HCEC 1CT (cell line): Measurements from ENCODE around the gene TOM1.

Experiments
- DNase-seq: peaks from one replicate; pipeline ENCODE4 v3.0.0-alpha.2; 2017

The TOM1 gene

GRCh38 chr22:35348026-35348590 lies 48.4 kb downstream of the TOM1 start:
- DNase-seq, result no peak

GRCh38 chr22:35348703-35349102 lies 49.0 kb downstream of the TOM1 start:
- no peak for DNase-seq

- DNase-seq, result no peak
Measured at GRCh38 chr22:35349368-35349703, 49.6 kb downstream of the TOM1 start.

DNA sequence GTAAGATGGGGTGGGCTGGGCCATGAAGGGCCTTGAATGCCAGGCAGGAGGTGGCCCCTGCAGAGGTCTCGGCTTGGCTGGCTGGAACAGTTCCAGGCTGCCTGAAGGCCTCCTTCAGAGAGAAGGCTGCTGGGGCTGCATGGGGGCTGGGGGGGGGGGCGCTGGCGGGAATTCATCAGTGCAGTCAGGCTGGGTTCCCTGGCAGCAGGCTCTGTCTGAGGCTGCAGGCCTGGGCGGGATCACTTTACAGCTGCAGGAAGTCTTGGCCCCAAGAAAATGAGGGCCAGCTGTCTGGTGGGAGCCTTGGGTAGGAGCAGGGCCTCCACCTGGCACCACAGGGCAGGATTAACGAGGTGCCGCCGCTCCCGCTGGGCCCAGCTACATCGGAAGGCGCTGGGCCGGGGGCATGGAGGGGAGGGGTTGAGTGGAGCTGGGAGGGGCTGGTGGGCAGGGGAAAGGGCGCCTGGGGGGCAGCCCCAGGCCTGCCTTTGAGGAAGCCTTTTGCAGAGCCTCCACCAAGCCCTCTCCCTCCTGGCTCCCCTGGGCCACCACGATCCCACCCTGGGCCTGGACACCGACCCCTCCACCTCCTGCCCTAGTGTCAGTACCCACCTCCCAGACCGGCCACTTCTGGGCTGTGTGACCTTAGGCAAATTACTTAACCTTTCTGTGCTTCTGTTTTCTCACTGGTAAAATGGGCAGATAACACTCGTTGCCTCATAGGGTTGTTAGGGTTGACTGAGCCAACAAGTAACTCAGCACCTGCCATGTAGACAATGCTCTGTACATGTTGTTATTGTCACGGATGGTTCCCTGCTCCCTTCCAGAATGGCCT lies 50.2 kb downstream of the TOM1 start:
- no peak for DNase-seq

- DNase-seq, result peak; percentile 87
Measured at GRCh38 chr22:35350539-35351503, 51.1 kb downstream of the TOM1 start.

DNA sequence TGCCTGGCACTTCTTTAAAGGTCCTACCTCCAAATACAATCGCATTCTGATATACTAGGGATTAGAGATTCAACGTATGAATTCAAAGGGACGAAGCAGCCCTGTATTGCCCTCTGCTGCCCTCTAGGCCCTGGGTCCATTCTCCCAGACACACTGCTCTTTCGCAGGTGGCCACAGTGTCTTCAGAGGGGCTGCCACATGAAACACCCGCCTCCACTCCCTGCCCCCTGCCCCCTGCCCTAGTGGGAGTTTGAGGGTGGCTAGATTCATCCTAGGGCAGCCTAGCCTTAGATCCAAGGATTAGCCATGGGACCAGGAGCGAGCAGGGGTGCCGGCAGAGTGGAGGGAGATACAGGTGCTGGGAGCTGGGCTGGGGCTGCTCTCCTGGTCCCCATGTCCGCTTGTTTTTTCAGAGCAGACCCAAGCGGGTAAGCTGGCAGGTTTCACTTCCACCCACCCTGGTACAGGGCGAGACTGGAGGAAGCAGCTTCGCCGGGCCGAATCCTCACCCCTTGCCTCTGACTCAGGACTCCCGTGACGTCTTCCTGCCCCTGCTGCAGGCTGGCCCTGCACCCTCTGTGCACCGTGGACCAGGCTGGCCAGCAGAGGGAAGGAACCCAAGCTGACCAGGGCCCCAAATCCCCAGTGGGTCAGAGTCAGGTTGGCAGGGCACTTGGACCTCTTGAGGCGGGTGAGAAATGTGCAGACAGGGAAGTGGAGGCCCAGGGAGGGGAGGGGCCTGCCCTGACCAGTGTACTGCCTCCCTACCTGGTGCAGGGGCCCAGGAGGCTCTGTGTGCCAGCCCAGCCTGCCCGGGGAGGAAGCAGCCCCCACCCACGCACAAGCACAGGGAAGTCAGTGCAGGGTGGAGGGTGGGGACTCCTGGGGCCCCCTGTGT lies 52.8 kb downstream of the TOM1 start:
- DNase-seq, result no peak

- no peak for DNase-seq
Measured at GRCh38 chr22:35353318-35353717, 53.6 kb downstream of the TOM1 start.

DNA sequence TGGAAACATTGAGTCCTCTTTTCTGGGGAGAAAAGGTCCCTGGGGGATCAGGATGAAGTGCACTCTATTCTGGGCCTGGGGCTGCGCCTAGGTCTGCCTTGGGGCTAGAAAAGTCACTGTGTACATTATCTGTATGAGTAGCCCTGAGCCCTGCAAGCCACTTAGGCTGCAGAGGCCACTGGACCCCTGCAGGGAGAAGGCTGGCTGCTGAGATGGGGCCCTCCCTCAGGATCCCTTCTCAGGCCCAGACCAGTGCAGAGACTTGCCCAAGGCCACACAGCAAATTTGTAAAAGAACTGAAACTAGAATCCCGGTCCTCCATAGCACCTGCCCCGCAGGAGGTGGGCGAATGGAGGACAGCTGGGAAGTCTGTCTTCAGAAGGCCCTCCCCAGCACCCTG lies 54.4 kb downstream of the TOM1 start:
- DNase-seq, result no peak

DNA sequence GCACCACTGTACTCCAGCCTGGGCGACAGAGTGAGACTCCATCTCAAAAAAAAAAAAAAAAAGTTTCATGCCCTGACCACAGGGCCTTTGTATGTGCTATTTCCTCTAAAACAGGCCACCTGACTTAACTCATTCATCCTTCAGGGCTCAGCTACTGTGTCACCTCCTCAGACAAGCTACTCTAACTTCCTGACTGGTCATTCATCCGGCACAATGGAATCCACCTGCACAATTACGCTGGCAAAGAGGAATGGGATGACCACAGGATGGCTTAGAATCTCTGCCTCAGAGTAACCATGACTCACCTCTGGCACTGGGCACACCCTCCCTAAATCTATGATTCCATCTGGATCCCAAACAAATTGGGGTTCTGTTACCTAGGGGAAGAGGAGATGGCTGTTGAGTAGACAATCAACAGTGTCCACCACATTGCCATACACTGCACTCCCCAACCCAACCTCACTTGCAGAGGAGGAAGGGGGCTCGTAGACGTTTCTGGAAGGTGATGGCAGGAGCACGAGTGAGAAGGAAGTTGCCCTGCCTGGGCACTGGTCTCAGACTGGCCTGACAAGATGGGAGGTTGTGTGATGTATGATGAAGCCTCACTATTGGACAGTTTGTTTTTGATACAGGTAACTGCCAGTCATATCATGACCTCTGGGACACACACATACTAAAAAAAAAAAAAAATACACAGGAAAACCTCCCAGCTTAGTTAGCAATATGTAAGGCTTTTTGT lies 58.4 kb downstream of the TOM1 start:
- peak; percentile 63 for DNase-seq

GRCh38 chr22:35359380-35360065 lies 59.8 kb downstream of the TOM1 start:
- DNase-seq, result no peak

DNA sequence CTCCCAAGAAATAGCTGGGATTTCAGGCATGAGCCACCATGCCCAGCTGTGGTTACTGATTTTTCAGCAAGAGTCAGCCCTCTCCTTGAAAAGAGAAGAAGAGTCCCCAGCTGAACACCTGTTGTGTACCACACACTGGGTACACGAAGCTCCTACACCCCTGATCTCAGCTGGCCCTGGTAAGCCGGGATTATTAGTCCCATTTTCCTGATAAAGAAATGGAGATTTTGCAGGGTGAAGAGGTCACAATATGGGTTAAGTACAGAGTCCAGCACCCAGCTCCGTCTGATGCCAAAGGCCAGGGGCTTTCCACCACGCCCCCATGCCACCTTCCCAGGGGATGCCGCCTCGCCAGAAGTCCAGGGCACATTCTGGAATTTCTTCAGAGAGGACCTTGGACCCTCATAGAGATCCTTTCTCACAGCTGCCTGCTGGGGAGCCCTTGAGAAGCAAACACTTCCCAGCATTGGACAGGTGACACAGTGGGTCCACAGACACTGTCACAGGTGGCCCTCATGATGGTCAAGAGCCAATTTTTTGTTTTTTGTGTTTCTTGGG lies 61.4 kb downstream of the TOM1 start:
- no peak for DNase-seq

DNA sequence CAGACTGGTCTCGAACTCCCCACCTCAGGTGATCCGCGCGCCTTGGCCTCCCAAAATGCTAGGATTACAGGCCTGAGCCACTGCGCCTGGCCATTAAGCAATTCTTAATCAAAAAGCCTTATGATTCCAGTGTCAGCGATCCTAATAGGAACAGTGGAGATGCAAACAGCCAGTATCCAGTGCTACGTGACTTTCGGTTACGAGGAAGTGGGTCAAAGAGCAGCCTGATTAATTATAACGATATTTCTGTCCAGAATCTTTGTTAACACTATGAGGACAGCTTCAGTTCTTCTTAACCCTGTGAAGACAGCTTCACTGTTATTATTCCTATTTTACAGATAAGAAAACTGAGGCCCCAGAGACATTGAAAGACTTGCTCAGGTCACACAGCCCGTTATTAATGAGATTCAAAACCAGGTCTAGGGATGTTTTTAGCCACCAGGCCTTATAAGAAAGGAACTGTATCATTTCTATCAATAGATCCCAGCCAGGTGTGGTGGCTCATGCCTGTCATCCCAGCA lies 63.9 kb downstream of the TOM1 start:
- DNase-seq, result no peak

- DNase-seq, result peak; percentile 71
Measured at GRCh38 chr22:35364230-35364629, 64.5 kb downstream of the TOM1 start.

DNA sequence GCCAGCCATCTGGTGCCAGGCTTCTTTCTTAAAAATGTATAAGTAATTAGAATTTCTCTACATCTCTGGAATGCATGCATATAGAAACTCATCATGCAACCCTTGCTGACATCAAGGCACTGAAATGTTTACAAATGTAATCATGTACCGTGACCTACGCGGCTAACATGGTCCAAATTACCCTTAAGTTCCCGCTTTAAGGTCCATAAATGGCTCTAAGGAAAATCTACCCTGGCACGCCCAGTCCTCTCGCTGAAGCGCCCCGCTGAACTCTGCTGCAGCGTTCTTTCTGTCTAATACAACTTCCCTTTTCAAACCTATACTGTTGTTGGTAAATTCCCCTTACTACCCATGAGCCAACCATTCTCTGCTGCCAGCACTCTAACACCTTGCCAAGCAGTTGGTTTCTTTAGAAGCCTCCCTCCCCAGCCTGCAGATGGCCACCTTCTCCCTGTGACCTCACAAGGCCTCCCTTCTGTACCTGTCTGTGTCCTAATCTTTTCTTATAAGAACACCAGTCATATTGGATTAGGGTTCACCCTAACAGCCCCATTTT lies 67.7 kb downstream of the TOM1 start:
- no peak for DNase-seq

DNA sequence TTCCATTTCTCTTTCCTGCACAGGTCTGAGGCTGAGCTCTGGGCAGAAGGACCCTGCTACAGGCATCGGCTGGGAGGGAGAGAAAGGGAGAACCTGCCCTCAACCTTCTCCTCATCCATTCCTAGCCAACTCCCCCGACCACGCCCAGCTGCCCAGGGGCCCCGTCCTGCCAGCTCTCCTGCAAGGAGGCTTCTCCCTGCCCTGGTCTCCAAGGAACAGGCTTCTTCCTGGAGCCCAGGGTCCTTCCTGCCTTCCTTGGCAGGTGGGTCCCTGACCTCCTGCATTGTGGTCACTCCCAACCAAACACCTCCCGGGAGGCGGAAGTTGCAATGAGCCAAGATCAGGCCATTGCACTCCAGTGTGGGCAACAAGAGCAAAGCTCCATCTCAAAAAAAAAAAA lies 68.7 kb downstream of the TOM1 start:
- no peak for DNase-seq

DNA sequence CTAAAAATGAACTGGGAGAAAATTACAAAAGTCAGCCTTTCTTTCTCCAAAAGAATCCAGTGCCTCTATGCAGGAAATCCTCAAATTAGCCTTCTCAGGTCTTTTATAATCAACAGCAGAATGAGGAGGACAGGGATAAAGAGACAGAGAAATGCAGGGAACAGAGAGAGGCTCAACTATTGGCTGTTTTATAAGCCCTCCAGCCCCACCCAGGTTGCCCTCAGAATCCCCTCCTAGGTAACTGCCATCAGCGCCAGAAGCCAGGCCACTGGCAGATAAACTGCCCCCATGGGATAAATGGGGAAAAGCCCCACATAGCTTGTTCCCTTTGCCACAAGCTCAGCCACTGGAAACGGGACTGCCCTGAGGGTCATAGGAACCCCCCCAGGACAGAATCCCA lies 70.3 kb downstream of the TOM1 start:
- DNase-seq, result no peak

- no peak for DNase-seq
Measured at GRCh38 chr22:35373781-35374180, 74.1 kb downstream of the TOM1 start.

GRCh38 chr22:35375031-35375430 lies 75.3 kb downstream of the TOM1 start:
- DNase-seq, result no peak

DNA sequence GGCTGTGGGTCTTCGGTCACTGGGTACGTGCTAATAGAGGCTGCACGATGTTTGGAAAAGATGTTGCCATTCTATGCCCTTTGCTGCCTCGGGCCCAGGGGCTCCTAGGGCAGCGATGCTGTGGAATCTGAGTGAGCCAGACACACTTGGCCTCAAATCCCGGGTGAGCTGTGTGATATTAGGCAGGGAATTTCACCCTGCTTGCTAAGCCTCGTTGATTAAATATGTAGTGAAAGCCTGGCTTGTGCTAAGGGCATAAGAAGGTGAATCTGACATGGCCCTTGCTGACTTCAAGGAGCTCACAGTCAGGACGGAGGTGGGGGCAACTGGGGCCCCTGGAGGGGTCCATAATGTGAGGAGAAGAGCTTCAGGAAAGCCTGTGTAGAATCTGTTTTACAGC lies 75.8 kb downstream of the TOM1 start:
- DNase-seq, result no peak

- peak; percentile 94 for DNase-seq
Measured at GRCh38 chr22:35376728-35377472, 77.2 kb downstream of the TOM1 start.
